OCI-LY7 (cell line): ENCODE data around the gene NPDC1.

Experiments used
- CTCF ChIP-seq: fragments of 200-600 bp; sonication (generic); conservative IDR thresholded peaks from 2 replicates; pipeline ENCODE4 v1.5.1; 2014; ENCODE audit warnings: mild to moderate bottlenecking, antibody characterized with exemption, low read length, moderate library complexity, mixed read lengths
- EZH2phosphoT487 ChIP-seq: fragments of 200-600 bp; sonication (generic); IDR thresholded peaks from 2 replicates; pipeline ENCODE4 v1.6.1; 2018; ENCODE audit warnings: low read depth, borderline replicate concordance, mild to moderate bottlenecking, mixed run types, antibody characterized with exemption, low read length, moderate library complexity, mixed read lengths

- TF ChIP-seq CTCF: no peak
- TF ChIP-seq EZH2phosphoT487: no peak
These were observed 48.6 kb downstream of the NPDC1 start for GRCh38 chr9:136997371-136997770.
